Measurements from ENCODE around the gene PTH1R.

GRCh38 chr3:46868287-46868686 is 9.2 kb upstream of the PTH1R start:
- TF ChIP-seq CTCF (IDR thresholded peaks at IDR 0.05): no peak
- TF ChIP-seq POLR2AphosphoS5 (IDR thresholded peaks at IDR 0.05; ENCODE audit: insufficient read depth in 1 of 2, low read depth in 1 of 2): no peak

Data from vagina (tissue), 2 donors.